ENCODE measurements around the gene GBGT1. TPM values are rescaled to one million over a fixed set of nuclear protein-coding genes. Genes with fewer than 3 reads are reported as not detected.

The GBGT1 gene
- total RNA-seq, 1 donor from 2014 or later: 6.3 TPM

GRCh38 chr9:133200631-133201030, 36.9 kb upstream of the GBGT1 start:
- DNase-seq: no peak
- H3K4me1 ChIP-seq: no peaks in the 10 kb centered on the region
- H3K36me3 ChIP-seq: no peaks in the 10 kb centered on the region
- no peak overlapping the region for H3K4me3 ChIP-seq
- no peaks in the 10 kb centered on the region for H3K9me3 ChIP-seq (replicated peaks)
- intact Hi-C loops (cut with micrococcal nuclease): no loop called here
- H3K27ac ChIP-seq (replicated peaks): no peak overlapping the region
- peaks cover 73% of the 10 kb centered on the region for H3K27me3 ChIP-seq (ENCODE audit: low read depth)
- TF ChIP-seq CTCF (IDR thresholded peaks at IDR 0.05; ENCODE audit: borderline replicate concordance): no peak

GRCh38 chr9:133199648-133200321, 36.1 kb upstream of the GBGT1 start:
- intact Hi-C loops (cut with micrococcal nuclease): no loop called here
- H3K9me3 ChIP-seq (replicated peaks): peaks cover 7% of the 10 kb centered on the region
- TF ChIP-seq CTCF (IDR thresholded peaks at IDR 0.05; ENCODE audit: borderline replicate concordance): peak; percentile 29
- H3K4me3 ChIP-seq: peak overlapping the region; percentile 60
- H3K27me3 ChIP-seq (ENCODE audit: low read depth): peaks cover 70% of the 10 kb centered on the region
- H3K27ac ChIP-seq (replicated peaks): peak overlapping the region; percentile 80
- no peaks in the 10 kb centered on the region for H3K4me1 ChIP-seq
- no peaks in the 10 kb centered on the region for H3K36me3 ChIP-seq
- peak; percentile 36 for DNase-seq

GRCh38 chr9:133195029-133195428, 31.3 kb upstream of the GBGT1 start:
- no peak for DNase-seq
- intact Hi-C loops (cut with micrococcal nuclease): no loop called here
- H3K4me3 ChIP-seq: no peak overlapping the region
- peaks cover 10% of the 10 kb centered on the region for H3K9me3 ChIP-seq (replicated peaks)
- no peak for TF ChIP-seq CTCF (IDR thresholded peaks at IDR 0.05; ENCODE audit: borderline replicate concordance)
- H3K4me1 ChIP-seq: no peaks in the 10 kb centered on the region
- peaks cover 57% of the 10 kb centered on the region for H3K27me3 ChIP-seq (ENCODE audit: low read depth)
- no peak overlapping the region for H3K27ac ChIP-seq (replicated peaks)
- no peaks in the 10 kb centered on the region for H3K36me3 ChIP-seq

GRCh38 chr9:133194597-133194996, 30.9 kb upstream of the GBGT1 start:
- no peak for DNase-seq
- H3K27ac ChIP-seq (replicated peaks): no peak overlapping the region
- no peaks in the 10 kb centered on the region for H3K36me3 ChIP-seq
- TF ChIP-seq CTCF (IDR thresholded peaks at IDR 0.05; ENCODE audit: borderline replicate concordance): no peak
- intact Hi-C loops (cut with micrococcal nuclease): no loop called here
- peaks cover 10% of the 10 kb centered on the region for H3K9me3 ChIP-seq (replicated peaks)
- no peaks in the 10 kb centered on the region for H3K4me1 ChIP-seq
- no peak overlapping the region for H3K4me3 ChIP-seq
- peaks cover 57% of the 10 kb centered on the region for H3K27me3 ChIP-seq (ENCODE audit: low read depth)

GRCh38 chr9:133191989-133192388, 28.3 kb upstream of the GBGT1 start:
- DNase-seq: no peak

More at GRCh38 chr9:133191989-133192388, 28.3 kb upstream of the GBGT1 start:
- no peak for TF ChIP-seq CTCF (IDR thresholded peaks at IDR 0.05; ENCODE audit: borderline replicate concordance)
- intact Hi-C loops (cut with micrococcal nuclease): no loop called here
- Histone ChIP-seq H3K4me3 (no peak overlapping the region), H3K9me3 (replicated peaks) (peaks cover 10% of the 10 kb centered on the region), H3K27ac (replicated peaks) (no peak overlapping the region), H3K27me3 (ENCODE audit: low read depth) (peaks cover 67% of the 10 kb centered on the region), H3K36me3 (no peaks in the 10 kb centered on the region), H3K4me1 (no peaks in the 10 kb centered on the region)
